ENCODE measurements around the gene ID2.

- no peak for TF ChIP-seq CTCF (IDR thresholded peaks at IDR 0.05)
- no peak for TF ChIP-seq POLR2A (IDR thresholded peaks at IDR 0.05)
These were observed 8.9 kb upstream of the ID2 start for GRCh38 chr2:8672940-8673339.
